ENCODE measurements around the gene KAZALD1.

The KAZALD1 gene

DNA sequence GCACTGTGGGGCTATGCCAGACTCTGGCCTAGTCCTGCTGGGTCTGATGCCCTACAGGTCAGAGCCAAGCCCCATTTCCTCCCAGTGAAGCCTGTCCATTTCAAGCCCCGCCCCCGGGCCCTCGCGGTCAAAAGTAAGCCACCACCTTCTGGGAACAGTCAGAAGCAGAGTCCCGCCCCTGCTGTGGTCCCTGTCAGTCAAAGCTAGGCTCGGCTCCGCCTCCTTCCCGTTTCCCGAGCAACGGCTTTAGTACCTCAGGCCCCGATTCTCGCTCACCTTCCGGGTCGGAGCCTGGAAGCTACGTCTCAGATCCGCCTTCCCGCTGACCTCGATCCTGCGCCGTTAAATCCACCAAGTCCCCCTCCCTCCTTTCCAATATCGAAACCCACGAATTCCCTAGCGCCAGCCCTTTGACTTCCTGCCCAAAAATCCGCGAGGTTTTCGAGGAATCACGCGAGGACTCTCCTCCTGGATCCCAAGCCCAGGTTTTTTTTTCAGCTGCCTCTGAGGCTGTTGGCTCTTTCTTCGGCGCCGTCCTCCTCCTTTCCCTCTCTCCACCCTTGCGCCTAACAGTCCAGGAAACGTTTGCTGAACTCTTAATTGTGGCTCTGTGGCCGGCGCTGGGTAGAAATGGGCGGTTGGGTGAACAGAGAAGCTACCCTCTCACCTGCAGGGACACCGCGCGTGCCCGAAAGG, 19.0 kb upstream of the KAZALD1 start (continued):
- TF ChIP-seq, protein P1, sequence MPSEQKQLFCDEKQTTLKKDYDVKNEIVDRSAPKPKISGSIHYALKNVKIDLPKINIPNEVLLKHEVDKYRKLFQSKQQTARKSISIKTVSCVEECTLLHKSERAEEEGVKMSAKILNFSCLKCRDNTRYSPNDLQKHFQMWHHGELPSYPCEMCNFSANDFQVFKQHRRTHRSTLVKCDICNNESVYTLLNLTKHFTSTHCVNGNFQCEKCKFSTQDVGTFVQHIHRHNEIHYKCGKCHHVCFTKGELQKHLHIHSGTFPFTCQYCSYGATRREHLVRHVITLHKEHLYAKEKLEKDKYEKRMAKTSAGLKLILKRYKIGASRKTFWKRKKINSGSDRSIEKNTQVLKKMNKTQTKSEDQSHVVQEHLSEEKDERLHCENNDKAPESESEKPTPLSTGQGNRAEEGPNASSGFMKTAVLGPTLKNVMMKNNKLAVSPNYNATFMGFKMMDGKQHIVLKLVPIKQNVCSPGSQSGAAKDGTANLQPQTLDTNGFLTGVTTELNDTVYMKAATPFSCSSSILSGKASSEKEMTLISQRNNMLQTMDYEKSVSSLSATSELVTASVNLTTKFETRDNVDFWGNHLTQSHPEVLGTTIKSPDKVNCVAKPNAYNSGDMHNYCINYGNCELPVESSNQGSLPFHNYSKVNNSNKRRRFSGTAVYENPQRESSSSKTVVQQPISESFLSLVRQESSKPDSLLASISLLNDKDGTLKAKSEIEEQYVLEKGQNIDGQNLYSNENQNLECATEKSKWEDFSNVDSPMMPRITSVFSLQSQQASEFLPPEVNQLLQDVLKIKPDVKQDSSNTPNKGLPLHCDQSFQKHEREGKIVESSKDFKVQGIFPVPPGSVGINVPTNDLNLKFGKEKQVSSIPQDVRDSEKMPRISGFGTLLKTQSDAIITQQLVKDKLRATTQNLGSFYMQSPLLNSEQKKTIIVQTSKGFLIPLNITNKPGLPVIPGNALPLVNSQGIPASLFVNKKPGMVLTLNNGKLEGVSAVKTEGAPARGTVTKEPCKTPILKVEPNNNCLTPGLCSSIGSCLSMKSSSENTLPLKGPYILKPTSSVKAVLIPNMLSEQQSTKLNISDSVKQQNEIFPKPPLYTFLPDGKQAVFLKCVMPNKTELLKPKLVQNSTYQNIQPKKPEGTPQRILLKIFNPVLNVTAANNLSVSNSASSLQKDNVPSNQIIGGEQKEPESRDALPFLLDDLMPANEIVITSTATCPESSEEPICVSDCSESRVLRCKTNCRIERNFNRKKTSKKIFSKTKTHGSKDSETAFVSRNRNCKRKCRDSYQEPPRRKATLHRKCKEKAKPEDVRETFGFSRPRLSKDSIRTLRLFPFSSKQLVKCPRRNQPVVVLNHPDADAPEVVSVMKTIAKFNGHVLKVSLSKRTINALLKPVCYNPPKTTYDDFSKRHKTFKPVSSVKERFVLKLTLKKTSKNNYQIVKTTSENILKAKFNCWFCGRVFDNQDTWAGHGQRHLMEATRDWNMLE (tag by site-specific recombination; conservative IDR thresholded peaks at IDR 0.05; ENCODE audit: low read depth) = peak; percentile 69
- TF ChIP-seq ZNF169 (tag by site-specific recombination; IDR thresholded peaks at IDR 0.05) = no peak
- peak; percentile 96 for TF ChIP-seq SP2 (tag by site-specific recombination; IDR thresholded peaks at IDR 0.05)
- no peak for TF ChIP-seq ZNF114 (tag by site-specific recombination; IDR thresholded peaks at IDR 0.05)
- TF ChIP-seq EGR2 (tag by site-specific recombination; IDR thresholded peaks at IDR 0.05; ENCODE audit: low read depth) = 0 out of 2 replicates have a peak, but pooled peaks have one; percentile 16
- no peak for TF ChIP-seq ZNF16 (tag by site-specific recombination; IDR thresholded peaks at IDR 0.05; ENCODE audit: low read depth)
- peak; percentile 70; the same call in 1 of the 2 replicates for TF ChIP-seq ZNF2 (tag by site-specific recombination; IDR thresholded peaks at IDR 0.05)
- TF ChIP-seq HOXD13 (CRISPR knock-in tag; IDR thresholded peaks at IDR 0.05; ENCODE audit: borderline replicate concordance) = no peak
- TF ChIP-seq ZNF48 (tag by site-specific recombination; IDR thresholded peaks at IDR 0.05) = no peak
- TF ChIP-seq, protein P2, sequence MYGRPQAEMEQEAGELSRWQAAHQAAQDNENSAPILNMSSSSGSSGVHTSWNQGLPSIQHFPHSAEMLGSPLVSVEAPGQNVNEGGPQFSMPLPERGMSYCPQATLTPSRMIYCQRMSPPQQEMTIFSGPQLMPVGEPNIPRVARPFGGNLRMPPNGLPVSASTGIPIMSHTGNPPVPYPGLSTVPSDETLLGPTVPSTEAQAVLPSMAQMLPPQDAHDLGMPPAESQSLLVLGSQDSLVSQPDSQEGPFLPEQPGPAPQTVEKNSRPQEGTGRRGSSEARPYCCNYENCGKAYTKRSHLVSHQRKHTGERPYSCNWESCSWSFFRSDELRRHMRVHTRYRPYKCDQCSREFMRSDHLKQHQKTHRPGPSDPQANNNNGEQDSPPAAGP (tag by site-specific recombination; IDR thresholded peaks at IDR 0.05) = no peak
- no peak for TF ChIP-seq TRIM28 (IDR thresholded peaks at IDR 0.05; ENCODE audit: borderline replicate concordance, low read length)
- TF ChIP-seq, protein P3, sequence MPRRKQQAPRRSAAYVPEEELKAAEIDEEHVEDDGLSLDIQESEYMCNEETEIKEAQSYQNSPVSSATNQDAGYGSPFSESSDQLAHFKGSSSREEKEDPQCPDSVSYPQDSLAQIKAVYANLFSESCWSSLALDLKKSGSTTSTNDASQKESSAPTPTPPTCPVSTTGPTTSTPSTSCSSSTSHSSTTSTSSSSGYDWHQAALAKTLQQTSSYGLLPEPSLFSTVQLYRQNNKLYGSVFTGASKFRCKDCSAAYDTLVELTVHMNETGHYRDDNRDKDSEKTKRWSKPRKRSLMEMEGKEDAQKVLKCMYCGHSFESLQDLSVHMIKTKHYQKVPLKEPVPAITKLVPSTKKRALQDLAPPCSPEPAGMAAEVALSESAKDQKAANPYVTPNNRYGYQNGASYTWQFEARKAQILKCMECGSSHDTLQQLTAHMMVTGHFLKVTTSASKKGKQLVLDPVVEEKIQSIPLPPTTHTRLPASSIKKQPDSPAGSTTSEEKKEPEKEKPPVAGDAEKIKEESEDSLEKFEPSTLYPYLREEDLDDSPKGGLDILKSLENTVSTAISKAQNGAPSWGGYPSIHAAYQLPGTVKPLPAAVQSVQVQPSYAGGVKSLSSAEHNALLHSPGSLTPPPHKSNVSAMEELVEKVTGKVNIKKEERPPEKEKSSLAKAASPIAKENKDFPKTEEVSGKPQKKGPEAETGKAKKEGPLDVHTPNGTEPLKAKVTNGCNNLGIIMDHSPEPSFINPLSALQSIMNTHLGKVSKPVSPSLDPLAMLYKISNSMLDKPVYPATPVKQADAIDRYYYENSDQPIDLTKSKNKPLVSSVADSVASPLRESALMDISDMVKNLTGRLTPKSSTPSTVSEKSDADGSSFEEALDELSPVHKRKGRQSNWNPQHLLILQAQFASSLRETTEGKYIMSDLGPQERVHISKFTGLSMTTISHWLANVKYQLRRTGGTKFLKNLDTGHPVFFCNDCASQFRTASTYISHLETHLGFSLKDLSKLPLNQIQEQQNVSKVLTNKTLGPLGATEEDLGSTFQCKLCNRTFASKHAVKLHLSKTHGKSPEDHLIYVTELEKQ (tag by site-specific recombination; IDR thresholded peaks at IDR 0.05; ENCODE audit: borderline replicate concordance) = peak; percentile 29; the same call in 1 of the 2 replicates
- TF ChIP-seq, protein P4, sequence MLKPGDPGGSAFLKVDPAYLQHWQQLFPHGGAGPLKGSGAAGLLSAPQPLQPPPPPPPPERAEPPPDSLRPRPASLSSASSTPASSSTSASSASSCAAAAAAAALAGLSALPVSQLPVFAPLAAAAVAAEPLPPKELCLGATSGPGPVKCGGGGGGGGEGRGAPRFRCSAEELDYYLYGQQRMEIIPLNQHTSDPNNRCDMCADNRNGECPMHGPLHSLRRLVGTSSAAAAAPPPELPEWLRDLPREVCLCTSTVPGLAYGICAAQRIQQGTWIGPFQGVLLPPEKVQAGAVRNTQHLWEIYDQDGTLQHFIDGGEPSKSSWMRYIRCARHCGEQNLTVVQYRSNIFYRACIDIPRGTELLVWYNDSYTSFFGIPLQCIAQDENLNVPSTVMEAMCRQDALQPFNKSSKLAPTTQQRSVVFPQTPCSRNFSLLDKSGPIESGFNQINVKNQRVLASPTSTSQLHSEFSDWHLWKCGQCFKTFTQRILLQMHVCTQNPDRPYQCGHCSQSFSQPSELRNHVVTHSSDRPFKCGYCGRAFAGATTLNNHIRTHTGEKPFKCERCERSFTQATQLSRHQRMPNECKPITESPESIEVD (tag by site-specific recombination; IDR thresholded peaks at IDR 0.05) = no peak
- no peak for TF ChIP-seq ZNF549 (tag by site-specific recombination; IDR thresholded peaks at IDR 0.05)
- peak; percentile 47; the same call in 1 of the 2 replicates for TF ChIP-seq ZBTB8A (tag by site-specific recombination; IDR thresholded peaks at IDR 0.05)
- no peak for TF ChIP-seq ZBTB48 (tag by site-specific recombination; IDR thresholded peaks at IDR 0.05)
- TF ChIP-seq ZNF629 (tag by site-specific recombination; IDR thresholded peaks at IDR 0.05) = peak; percentile 63
- TF ChIP-seq ZBTB20 (tag by site-specific recombination; IDR thresholded peaks at IDR 0.05) = peak; percentile 82; the same call in 1 of the 2 replicates
- peak; percentile 81 for TF ChIP-seq ZSCAN16 (tag by site-specific recombination; IDR thresholded peaks at IDR 0.05)
- TF ChIP-seq, protein P5, sequence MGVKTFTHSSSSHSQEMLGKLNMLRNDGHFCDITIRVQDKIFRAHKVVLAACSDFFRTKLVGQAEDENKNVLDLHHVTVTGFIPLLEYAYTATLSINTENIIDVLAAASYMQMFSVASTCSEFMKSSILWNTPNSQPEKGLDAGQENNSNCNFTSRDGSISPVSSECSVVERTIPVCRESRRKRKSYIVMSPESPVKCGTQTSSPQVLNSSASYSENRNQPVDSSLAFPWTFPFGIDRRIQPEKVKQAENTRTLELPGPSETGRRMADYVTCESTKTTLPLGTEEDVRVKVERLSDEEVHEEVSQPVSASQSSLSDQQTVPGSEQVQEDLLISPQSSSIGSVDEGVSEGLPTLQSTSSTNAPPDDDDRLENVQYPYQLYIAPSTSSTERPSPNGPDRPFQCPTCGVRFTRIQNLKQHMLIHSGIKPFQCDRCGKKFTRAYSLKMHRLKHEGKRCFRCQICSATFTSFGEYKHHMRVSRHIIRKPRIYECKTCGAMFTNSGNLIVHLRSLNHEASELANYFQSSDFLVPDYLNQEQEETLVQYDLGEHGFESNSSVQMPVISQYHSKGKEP (tag by site-specific recombination; IDR thresholded peaks at IDR 0.05) = no peak
- no peak for TF ChIP-seq ZNF558 (tag by site-specific recombination; IDR thresholded peaks at IDR 0.05)
- TF ChIP-seq SP7 (tag by site-specific recombination; IDR thresholded peaks at IDR 0.05) = peak; percentile 60; the same call in 1 of the 2 replicates
- TF ChIP-seq ZNF404 (tag by site-specific recombination; IDR thresholded peaks at IDR 0.05) = no peak
- TF ChIP-seq SCRT2 (tag by site-specific recombination; IDR thresholded peaks at IDR 0.05) = no peak
- peak; percentile 92 for TF ChIP-seq ZEB2 (tag by site-specific recombination; IDR thresholded peaks at IDR 0.05)
- TF ChIP-seq, protein P6, sequence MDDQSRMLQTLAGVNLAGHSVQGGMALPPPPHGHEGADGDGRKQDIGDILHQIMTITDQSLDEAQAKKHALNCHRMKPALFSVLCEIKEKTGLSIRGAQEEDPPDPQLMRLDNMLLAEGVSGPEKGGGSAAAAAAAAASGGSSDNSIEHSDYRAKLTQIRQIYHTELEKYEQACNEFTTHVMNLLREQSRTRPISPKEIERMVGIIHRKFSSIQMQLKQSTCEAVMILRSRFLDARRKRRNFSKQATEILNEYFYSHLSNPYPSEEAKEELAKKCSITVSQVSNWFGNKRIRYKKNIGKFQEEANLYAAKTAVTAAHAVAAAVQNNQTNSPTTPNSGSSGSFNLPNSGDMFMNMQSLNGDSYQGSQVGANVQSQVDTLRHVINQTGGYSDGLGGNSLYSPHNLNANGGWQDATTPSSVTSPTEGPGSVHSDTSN (CRISPR knock-in tag; IDR thresholded peaks at IDR 0.05) = peak; percentile 88; the same call in 1 of the 2 replicates

All from HEK293 (cell line).